Thoracic aorta (tissue), 2 donors: ENCODE data around the gene MLLT10. TPM values are rescaled to one million over a fixed set of nuclear protein-coding genes. Genes with fewer than 3 reads are reported as not detected.

ENCODE experiments used
- ATAC-seq: fragments of 150-250 bp; one replicate; pipeline ENCODE4 v1.8.0; 2017; ENCODE audit warnings: low read depth; ENCODE audit not compliant: insufficient number of reproducible peaks, low FRiP score
- DNase-seq: peaks from one replicate; pipeline ENCODE4 v3.0.0-alpha.2; 2020; ENCODE audit warnings: low spot score
- H3K27ac ChIP-seq, 2 donors: fragments of 200-600 bp; sonication (generic); 1 replicate in 1 of 2; 2 replicates in 1 of 2; pipeline ENCODE4 v1.5.1; 2016; ENCODE audit warnings: mild to moderate bottlenecking in 2 of 2, moderate library complexity in 2 of 2
- H3K27me3 ChIP-seq: fragments of 200-600 bp; sonication (generic); replicated peaks from 2 replicates; pipeline ENCODE4 v1.6.0; 2016; ENCODE audit warnings: mild to moderate bottlenecking; ENCODE audit not compliant: insufficient read depth
- H3K36me3 ChIP-seq: fragments of 200-600 bp; sonication (generic); one replicate; pipeline ENCODE4 v1.5.1; 2016
- H3K4me1 ChIP-seq, 2 donors: fragments of 200-600 bp; sonication (generic); 1 replicate in 1 of 2; 2 replicates in 1 of 2; pipeline versions ENCODE4 v1.5.1 to v1.6.0; 2016; ENCODE audit warnings: low read depth in 2 of 2, mild to moderate bottlenecking in 1 of 2; ENCODE audit not compliant: control insufficient read depth in 1 of 2
- H3K4me3 ChIP-seq: fragments of 200-600 bp; sonication (generic); 2 replicates; pipeline ENCODE4 v1.5.1; 2016; ENCODE audit warnings: mild to moderate bottlenecking
- H3K9me3 ChIP-seq: fragments of 200-600 bp; sonication (generic); 2 replicates; pipeline ENCODE4 v1.5.1; 2016
- total RNA-seq, 2 donors: library from RNA; depleted of rRNA; stranded (reverse); fragments of >200 nt; gene quantifications; one replicate each; pipeline versions ENCODE4 v1.1.0 to v1.2.3, GENCODE V29; 2016
- TF ChIP-seq, protein P1 (sequence below): fragments of 200-600 bp; sonication (generic); IDR thresholded peaks from one replicate; pipeline ENCODE4 v1.5.1; 2019; ENCODE audit warnings: antibody characterized with exemption

The MLLT10 gene
- total RNA-seq, 2 donors from 2014 or later, result 35.1 to 54.7 TPM

- no peak overlapping the region for H3K4me3 ChIP-seq
- H3K9me3 ChIP-seq, result no peaks in the 10 kb centered on the region
- H3K27ac ChIP-seq, result no peak overlapping the region
- no peaks in the 10 kb centered on the region for H3K4me1 ChIP-seq
- no peaks in the 10 kb centered on the region for H3K36me3 ChIP-seq
- H3K27me3 ChIP-seq, result no peaks in the 10 kb centered on the region
- TF ChIP-seq, protein P1, sequence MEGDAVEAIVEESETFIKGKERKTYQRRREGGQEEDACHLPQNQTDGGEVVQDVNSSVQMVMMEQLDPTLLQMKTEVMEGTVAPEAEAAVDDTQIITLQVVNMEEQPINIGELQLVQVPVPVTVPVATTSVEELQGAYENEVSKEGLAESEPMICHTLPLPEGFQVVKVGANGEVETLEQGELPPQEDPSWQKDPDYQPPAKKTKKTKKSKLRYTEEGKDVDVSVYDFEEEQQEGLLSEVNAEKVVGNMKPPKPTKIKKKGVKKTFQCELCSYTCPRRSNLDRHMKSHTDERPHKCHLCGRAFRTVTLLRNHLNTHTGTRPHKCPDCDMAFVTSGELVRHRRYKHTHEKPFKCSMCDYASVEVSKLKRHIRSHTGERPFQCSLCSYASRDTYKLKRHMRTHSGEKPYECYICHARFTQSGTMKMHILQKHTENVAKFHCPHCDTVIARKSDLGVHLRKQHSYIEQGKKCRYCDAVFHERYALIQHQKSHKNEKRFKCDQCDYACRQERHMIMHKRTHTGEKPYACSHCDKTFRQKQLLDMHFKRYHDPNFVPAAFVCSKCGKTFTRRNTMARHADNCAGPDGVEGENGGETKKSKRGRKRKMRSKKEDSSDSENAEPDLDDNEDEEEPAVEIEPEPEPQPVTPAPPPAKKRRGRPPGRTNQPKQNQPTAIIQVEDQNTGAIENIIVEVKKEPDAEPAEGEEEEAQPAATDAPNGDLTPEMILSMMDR, result no peak
- DNase-seq, result no peak
- no peak for ATAC-seq
These were observed 26.9 kb upstream of the MLLT10 start for GRCh38 chr10:21507150-21507549.

DNA sequence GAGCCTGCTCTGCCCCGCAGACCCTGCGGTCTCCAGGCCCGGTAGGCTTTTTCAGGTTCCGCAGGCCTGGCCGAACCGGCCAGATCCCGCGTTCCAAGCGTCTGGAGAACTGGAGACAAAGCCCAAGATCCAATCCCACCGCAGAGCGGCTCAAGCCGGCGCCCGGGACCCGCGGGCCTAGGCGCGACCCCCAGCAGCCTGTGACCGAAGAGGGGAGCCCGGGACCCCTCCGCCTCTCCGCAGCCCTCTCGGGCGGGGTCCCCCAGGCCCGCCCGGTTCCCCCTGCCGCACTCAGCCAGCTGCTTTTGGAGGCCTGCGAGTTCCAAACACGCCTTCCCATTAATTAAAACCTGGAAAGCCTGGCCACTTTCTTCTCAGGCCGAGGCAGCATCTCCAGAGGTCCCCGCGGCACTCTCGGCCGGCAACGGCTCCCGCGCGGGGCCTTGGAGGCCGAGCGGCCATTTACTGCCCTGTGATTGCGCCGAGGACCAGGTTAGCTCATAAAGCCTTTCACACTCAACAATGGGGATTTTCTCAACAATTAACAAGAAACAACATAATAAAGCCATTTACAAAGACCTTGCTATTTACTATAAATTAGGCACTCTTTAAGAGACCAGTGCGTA lies 25.2 kb upstream of the MLLT10 start:
- no peak for DNase-seq
- Histone ChIP-seq H3K27ac (no peak overlapping the region), H3K36me3 (no peaks in the 10 kb centered on the region), H3K4me1 (no peaks in the 10 kb centered on the region), H3K9me3 (no peaks in the 10 kb centered on the region), H3K4me3 (no peak overlapping the region), H3K27me3 (no peaks in the 10 kb centered on the region)
- no peak for ATAC-seq
- TF ChIP-seq, protein P1, result no peak

DNA sequence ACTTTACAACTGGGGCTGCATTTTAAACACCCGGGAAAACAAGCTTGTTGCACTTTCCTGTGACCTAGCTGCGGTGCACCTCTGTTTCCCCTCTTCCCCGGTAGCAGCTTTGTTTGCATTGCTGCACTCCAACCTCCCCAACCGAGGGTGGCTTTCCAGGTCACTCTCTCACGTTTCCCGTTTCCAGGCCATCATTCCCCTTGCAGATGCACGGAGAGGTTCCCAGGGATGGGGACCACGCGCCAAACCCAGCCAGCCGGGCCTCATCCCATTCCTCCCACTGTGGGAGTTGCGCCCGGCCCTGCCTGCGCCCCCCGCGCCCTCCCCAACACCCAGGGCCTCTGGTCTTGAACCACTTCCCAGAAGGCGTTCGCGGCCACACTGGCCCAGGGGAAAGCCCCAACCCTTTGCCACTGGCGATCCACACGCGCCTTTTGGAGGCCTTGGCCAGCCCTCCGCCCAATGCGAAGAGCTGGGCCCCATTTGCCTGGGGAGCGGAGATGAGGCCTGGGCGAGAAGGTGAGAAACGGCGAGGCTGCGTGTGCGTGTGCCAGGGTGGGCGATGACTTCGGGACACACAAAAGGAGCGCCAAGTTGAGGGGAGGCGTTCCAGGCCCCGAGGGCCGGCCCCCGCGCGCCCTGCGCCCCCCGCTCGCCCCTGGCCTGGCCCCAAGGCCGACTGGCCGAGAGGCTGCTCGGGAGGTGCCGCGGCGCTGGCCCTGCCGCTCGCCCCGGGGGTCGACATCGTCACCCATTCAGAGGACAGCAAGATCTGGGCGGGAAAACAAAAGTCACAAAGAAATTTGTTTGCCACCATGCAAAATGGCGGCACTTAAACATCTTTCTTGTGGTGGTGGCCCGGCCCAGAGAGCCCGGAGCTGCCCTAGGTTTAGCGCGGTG lies 24.4 kb upstream of the MLLT10 start:
- H3K27me3 ChIP-seq, result no peaks in the 10 kb centered on the region
- peak overlapping the region; percentile 71 for H3K4me3 ChIP-seq
- no peak overlapping the region for H3K27ac ChIP-seq
- TF ChIP-seq, protein P1, result no peak
- DNase-seq, result no peak
- H3K36me3 ChIP-seq, result no peaks in the 10 kb centered on the region
- H3K4me1 ChIP-seq, result no peaks in the 10 kb centered on the region
- ATAC-seq, result no peak
- no peaks in the 10 kb centered on the region for H3K9me3 ChIP-seq

- H3K4me1 ChIP-seq, result peaks cover 0 to 2% of the 10 kb centered on the region in 2 donors
- H3K9me3 ChIP-seq, result no peaks in the 10 kb centered on the region
- H3K4me3 ChIP-seq, result peak overlapping the region; percentile 71
- no peak overlapping the region for H3K27ac ChIP-seq
- TF ChIP-seq, protein P1, result no peak
- no peaks in the 10 kb centered on the region for H3K36me3 ChIP-seq
- no peak for DNase-seq
- no peaks in the 10 kb centered on the region for H3K27me3 ChIP-seq
- ATAC-seq, result no peak
These were observed 23.6 kb upstream of the MLLT10 start for GRCh38 chr10:21510241-21511094.
